Measurements from ENCODE around the gene ZNF217.
"Not testable (repeated sequence)": the region's sequence is repeated elsewhere in the genome, so short reads cannot be mapped to it uniquely, and the experiment has no call there.

ZNF217 gene

DNA sequence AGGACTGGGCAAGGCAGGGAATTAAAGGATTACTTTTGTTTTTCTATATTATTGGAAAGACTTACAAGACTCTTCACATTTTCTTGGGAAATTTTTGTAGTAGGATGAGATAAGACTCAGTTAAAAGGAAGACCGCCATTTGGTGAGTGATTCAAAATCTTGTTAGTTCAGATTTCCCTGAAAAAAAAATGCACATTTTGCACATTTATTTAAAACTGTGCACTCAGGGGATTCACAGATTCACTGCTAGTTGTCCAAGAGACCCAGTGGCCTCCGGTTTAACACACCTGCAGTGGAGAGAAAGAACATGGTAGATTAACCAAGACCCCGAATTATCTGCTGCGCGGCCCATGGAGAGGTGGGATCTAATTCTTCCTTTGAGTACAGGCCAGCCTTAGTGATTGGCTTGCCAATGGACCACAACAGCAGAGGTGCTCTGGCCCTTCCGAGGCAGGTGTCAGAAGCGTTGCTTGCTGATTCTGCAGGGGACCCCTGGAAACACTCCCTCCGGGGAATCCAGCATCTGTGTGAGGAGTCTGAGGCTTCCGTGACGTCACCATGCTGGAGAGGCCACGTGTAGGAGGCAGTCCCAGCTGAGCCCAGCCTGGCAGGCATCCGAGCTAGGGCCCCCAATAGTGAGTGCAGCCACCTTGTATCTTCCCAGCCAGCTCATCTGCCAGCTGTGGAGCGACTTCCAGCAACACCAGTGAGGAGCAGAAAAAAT, 68.9 kb downstream of the ZNF217 start:
- no peak overlapping the region for H3K4me3 Mint-ChIP-seq
- H3K9me3 Mint-ChIP-seq, result no peaks in the 10 kb centered on the region
- no peak for ATAC-seq
- H3K4me1 Mint-ChIP-seq, result no peaks in the 10 kb centered on the region
- H3K36me3 Mint-ChIP-seq, result no peaks in the 10 kb centered on the region
- H3K27me3 Mint-ChIP-seq, result no peaks in the 10 kb centered on the region
- H3K27ac Mint-ChIP-seq, result no peak overlapping the region

DNA sequence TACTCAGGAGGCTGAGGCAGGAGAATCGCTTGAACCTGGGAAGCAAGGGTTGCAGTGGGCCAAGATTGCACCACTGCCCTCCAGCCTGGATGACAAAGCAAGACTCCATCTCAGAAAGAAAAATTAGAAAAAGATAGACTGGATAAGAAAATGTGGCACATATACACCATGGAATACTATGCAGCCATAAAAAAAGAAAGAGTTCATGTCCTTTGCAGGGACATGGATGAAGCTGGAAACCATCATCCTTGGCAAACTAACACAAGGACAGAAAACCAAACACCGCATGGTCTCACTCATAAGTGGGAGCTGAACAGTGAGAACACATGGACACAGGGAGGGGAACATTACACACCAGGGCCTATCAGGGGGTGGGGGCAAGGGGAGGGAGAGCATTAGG, 70.0 kb downstream of the ZNF217 start:
- not testable (repeated sequence) for H3K27ac Mint-ChIP-seq, H3K27me3 Mint-ChIP-seq, ATAC-seq, H3K4me1 Mint-ChIP-seq, H3K9me3 Mint-ChIP-seq, H3K36me3 Mint-ChIP-seq, H3K4me3 Mint-ChIP-seq

DNA sequence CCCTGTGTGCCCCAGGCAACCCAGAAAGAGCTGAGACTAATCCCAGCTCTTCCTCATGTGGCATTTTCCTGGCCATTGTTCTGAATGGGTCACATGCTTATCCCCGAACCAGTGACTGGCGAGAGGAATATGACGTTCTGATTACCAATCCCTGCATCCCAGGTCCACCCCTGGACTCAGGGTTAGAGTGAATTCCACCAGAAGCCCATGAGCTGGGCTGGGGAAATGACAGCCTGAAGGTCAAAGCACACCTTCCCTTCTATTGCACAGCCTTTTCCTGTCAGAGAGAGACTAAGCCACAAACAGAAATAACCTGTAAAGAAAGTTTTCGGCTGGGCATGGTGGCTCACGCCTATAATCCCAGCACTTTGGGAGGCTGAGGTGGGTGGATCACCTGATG, 70.9 kb downstream of the ZNF217 start:
- no peak overlapping the region for H3K4me3 Mint-ChIP-seq
- no peak overlapping the region for H3K27ac Mint-ChIP-seq
- H3K9me3 Mint-ChIP-seq, result no peaks in the 10 kb centered on the region
- H3K36me3 Mint-ChIP-seq, result no peaks in the 10 kb centered on the region
- no peaks in the 10 kb centered on the region for H3K27me3 Mint-ChIP-seq
- H3K4me1 Mint-ChIP-seq, result no peaks in the 10 kb centered on the region
- ATAC-seq, result no peak

DNA sequence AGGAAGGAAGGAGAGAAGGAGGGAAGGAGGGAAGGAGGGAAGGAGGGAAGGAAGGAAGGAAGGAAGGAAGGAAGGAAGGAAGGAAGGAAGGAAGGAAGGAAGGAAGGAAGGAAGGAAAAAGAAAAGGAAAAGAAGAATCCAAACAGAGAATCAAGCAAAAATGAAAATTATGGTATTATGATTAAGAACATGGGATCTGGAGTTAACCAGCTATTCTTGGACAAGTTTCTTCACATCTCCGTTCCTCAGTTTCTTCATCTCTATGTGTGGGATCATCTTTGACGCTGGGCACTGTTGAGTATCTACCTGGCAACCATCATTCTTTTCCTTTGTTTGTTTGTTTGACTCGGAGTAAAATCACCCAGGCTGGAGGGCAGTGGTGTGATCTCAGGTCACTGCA, 71.6 kb downstream of the ZNF217 start:
- Mint-ChIP-seq H3K36me3 (no peaks in the 10 kb centered on the region), H3K27me3 (no peaks in the 10 kb centered on the region), H3K4me1 (no peaks in the 10 kb centered on the region), H3K9me3 (no peaks in the 10 kb centered on the region), H3K4me3 (no peak overlapping the region), H3K27ac (no peak overlapping the region)
- no peak for ATAC-seq

DNA sequence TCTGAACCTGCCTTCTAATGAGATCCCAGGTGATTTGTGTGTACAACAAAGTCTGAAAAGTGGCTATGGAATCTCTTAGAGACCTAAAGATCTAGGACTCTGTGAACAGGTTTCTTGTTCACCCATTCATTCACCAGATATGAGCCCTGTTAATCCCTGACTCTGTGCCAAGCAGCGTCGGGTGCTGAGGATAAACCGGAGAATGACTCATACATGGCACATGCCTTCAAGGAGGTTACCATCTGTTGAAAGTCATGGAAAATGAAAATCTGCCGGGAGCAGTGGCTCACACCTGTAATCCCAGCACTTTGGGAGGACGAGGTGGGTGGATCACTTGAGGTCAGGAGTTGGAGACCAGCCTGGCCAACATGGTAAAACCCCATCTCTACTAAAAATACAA, 72.2 kb downstream of the ZNF217 start:
- H3K36me3 Mint-ChIP-seq, H3K27me3 Mint-ChIP-seq: not testable (repeated sequence)

DNA sequence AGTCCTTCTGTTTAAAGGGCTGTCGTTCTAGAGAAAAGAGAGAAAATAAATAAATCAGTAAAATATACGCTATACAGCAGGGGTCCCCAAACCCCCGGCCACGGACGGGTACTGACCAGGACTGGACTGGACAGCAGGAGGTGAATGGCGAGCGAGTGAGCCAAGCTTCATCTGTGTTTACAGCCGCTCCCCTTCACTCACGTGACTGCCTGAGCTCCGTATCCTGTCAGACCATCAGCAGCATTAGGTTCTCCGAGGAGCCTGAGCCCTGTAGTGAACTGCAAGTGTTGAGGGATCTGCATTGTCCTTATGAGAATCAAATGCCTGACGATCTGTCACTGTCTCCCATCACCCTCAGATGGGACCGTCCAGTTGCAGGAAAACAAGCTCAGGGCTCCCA, 76.5 kb downstream of the ZNF217 start:
- H3K36me3 Mint-ChIP-seq, result no peaks in the 10 kb centered on the region

More for the DNA sequence above, 72.2 kb downstream of the ZNF217 start:
- not testable (repeated sequence) for H3K27ac Mint-ChIP-seq, ATAC-seq, H3K9me3 Mint-ChIP-seq, H3K4me1 Mint-ChIP-seq, H3K4me3 Mint-ChIP-seq

More for the DNA sequence above, 76.5 kb downstream of the ZNF217 start:
- Mint-ChIP-seq H3K4me3 (no peak overlapping the region), H3K27me3 (no peaks in the 10 kb centered on the region), H3K9me3 (no peaks in the 10 kb centered on the region), H3K27ac (no peak overlapping the region), H3K4me1 (no peaks in the 10 kb centered on the region)
- ATAC-seq, result no peak

Measured in stimulated activated memory B cell treated with anti-CD40 and anti-IgM and Interleukin-4, amounts not matched to agents 10 μg/mL and 1 μg/mL and 100 μg/mL, for 72 hours (primary cell).